GM12878 (cell line): ENCODE results near the gene MAP4K4. TPM values are rescaled to one million over a fixed set of nuclear protein-coding genes. Genes with fewer than 3 reads are reported as not detected.

Experiments used
- ATAC-seq: fragments of 200-7000 bp; cut with Tn5 transposase; 3 replicates; pipeline ENCODE4 v1.9.1; 2020; ENCODE audit warnings: mild to moderate bottlenecking, moderate library complexity
- BruUV-seq: library from RNA; stranded (reverse); fragments of 400-500 nt; replicated peaks from 2 replicates; lab custom pipeline; 2021; lab: Mats Ljungman, UMichigan
- CTCF ChIA-PET: fragments of 300-600 bp; sonication (Branson Sonifier 250); formaldehyde crosslinking; extraction: SDS; loops from one replicate; lab custom pipeline; 2021; ENCODE audit warnings: inconsistent platforms; lab: Yijun Ruan, JAX
- POLR2A ChIA-PET: fragments of 350-600 bp; formaldehyde crosslinking; extraction: SDS; loops from one replicate; lab custom pipeline; 2021; ENCODE audit warnings: inconsistent platforms; lab: Charles Lee
- RAD21 ChIA-PET: fragments of 300-600 bp; sonication (Branson Sonifier 250); formaldehyde crosslinking; loops from one replicate; lab custom pipeline; 2023; ENCODE audit warnings: antibody characterized with exemption; ENCODE audit not compliant: unreplicated experiment; lab: Charles Lee
- SMC1A ChIA-PET: fragments of 300-600 bp; sonication (Branson Sonifier 250); formaldehyde crosslinking; loops from one replicate; lab custom pipeline; 2023; ENCODE audit not compliant: unreplicated experiment, uncharacterized antibody; lab: Charles Lee
- DNase-seq: peaks from one replicate; pipeline ENCODE4 v3.0.0-alpha.2; 2011; ENCODE audit warnings: low read depth, low spot score
- FAIRE-seq: peaks from 3 replicates; lab custom pipeline; 2011; peaks lifted over from hg19 to GRCh38; lab: Jason Lieb, UNC
- H2AFZ ChIP-seq: 2 replicates; pipeline ENCODE4 v1.6.0; 2011; ENCODE audit warnings: low read depth, low read length, control low read depth; ENCODE audit not compliant: control insufficient read depth
- H3K27ac ChIP-seq: 2 replicates; pipeline ENCODE4 v1.5.1; 2011; ENCODE audit warnings: control low read depth; ENCODE audit not compliant: control insufficient read depth, insufficient read depth
- H3K27me3 ChIP-seq, 2 experiments: replicated peaks in 1 of 2; 2 replicates each; pipeline versions ENCODE4 v1.6.0 to v1.6.1; 2011; ENCODE audit warnings: low read length in 1 of 2; ENCODE audit not compliant: control insufficient read depth in 2 of 2, insufficient read depth in 2 of 2
- H3K36me3 ChIP-seq, 2 experiments: 2 replicates each; pipeline ENCODE4 v1.5.1; 2011; ENCODE audit warnings: low read length in 1 of 2; ENCODE audit not compliant: control insufficient read depth in 2 of 2, insufficient read depth in 2 of 2
- H3K4me1 ChIP-seq: 2 replicates; pipeline ENCODE4 v1.6.1; 2011; ENCODE audit warnings: mild to moderate bottlenecking, low read length, moderate library complexity, mixed read lengths; ENCODE audit not compliant: control insufficient read depth, insufficient read depth
- H3K4me2 ChIP-seq: 2 replicates; pipeline ENCODE4 v1.6.0; 2011; ENCODE audit warnings: control low read depth; ENCODE audit not compliant: control insufficient read depth, insufficient read depth
- H3K4me3 ChIP-seq: fragments of 200-600 bp; sonication (generic); 2 replicates; pipeline ENCODE4 v1.5.1; 2016
- H3K79me2 ChIP-seq: 2 replicates; pipeline ENCODE4 v1.6.0; 2011; ENCODE audit warnings: low read length; ENCODE audit not compliant: control insufficient read depth, insufficient read depth
- H3K9ac ChIP-seq: 2 replicates; pipeline ENCODE4 v1.8.0; 2011; ENCODE audit warnings: low read length, control low read depth, mixed read lengths; ENCODE audit not compliant: control insufficient read depth, insufficient read depth
- H3K9me3 ChIP-seq: replicated peaks from 3 replicates; pipeline ENCODE4 v1.5.1; 2011; ENCODE audit warnings: mild to moderate bottlenecking, low read length; ENCODE audit not compliant: control insufficient read depth, insufficient read depth
- H4K20me1 ChIP-seq: 2 replicates; pipeline ENCODE4 v1.6.0; 2011; ENCODE audit not compliant: control insufficient read depth, insufficient read depth
- E4F1 ChIP-seq: fragments of 450-650 bp; IDR thresholded peaks from 2 replicates; pipeline ENCODE4 v1.6.1; 2018; ENCODE audit warnings: borderline replicate concordance, mild to moderate bottlenecking; ENCODE audit not compliant: partially characterized antibody
- EP300 ChIP-seq, 2 experiments: fragments of 150-350 bp in 1 of 2; IDR thresholded peaks; 2 replicates each; pipeline ENCODE4 v1.6.1; 2011 to 2012; ENCODE audit warnings: low read depth in 2 of 2, low read length in 2 of 2, borderline replicate concordance in 1 of 2, improper control_type of control experiment in 1 of 2, inconsistent platforms in 1 of 2; ENCODE audit not compliant: control insufficient read depth in 1 of 2
- FOS ChIP-seq: IDR thresholded peaks from 3 replicates; pipeline ENCODE4 v1.6.1; 2011; ENCODE audit warnings: borderline replicate concordance; ENCODE audit not compliant: insufficient read length; ENCODE audit errors: extremely low read depth
- JUNB ChIP-seq: IDR thresholded peaks from 2 replicates; pipeline ENCODE4 v1.6.1; 2016; ENCODE audit warnings: antibody characterized with exemption, mild to moderate bottlenecking
- LARP7 ChIP-seq: fragments of 450-650 bp; IDR thresholded peaks from 2 replicates; pipeline ENCODE4 v1.6.1; 2017; ENCODE audit warnings: mild to moderate bottlenecking
- MAX ChIP-seq: IDR thresholded peaks from 2 replicates; pipeline ENCODE4 v1.6.1; 2012; ENCODE audit warnings: low read depth, low read length, improper control_type of control experiment
- NKRF ChIP-seq: fragments of 450-650 bp; conservative IDR thresholded peaks from 2 replicates; pipeline ENCODE4 v1.6.1; 2017; ENCODE audit warnings: mild to moderate bottlenecking, moderate library complexity
- NR2C2 ChIP-seq: IDR thresholded peaks from 2 replicates; pipeline ENCODE4 v1.6.1; 2011; ENCODE audit warnings: borderline replicate concordance, low read depth; ENCODE audit not compliant: control insufficient read depth, insufficient read length
- NRF1 ChIP-seq: conservative IDR thresholded peaks from 2 replicates; pipeline ENCODE4 v1.6.1; 2011; ENCODE audit warnings: mild to moderate bottlenecking, low read depth, low read length, improper control_type of control experiment
- POLR2A ChIP-seq: IDR thresholded peaks from 2 replicates; pipeline ENCODE4 v1.6.1; 2011; ENCODE audit warnings: low read depth, mild to moderate bottlenecking, low read length
- POLR2AphosphoS2 ChIP-seq: IDR thresholded peaks from 2 replicates; pipeline ENCODE4 v1.6.1; 2011; ENCODE audit warnings: low read depth, mild to moderate bottlenecking, low read length, improper control_type of control experiment, moderate library complexity
- POLR2AphosphoS5 ChIP-seq: IDR thresholded peaks from 2 replicates; pipeline ENCODE4 v1.6.1; 2011; ENCODE audit warnings: mild to moderate bottlenecking, low read length, inconsistent platforms
- RAD51 ChIP-seq: fragments of 450-650 bp; IDR thresholded peaks from 2 replicates; pipeline ENCODE4 v1.6.1; 2016; ENCODE audit warnings: moderate library complexity, mild to moderate bottlenecking, inconsistent platforms
- USF2 ChIP-seq: IDR thresholded peaks from 2 replicates; pipeline ENCODE4 v1.6.1; 2011; ENCODE audit warnings: low read depth, low read length, improper control_type of control experiment, borderline replicate concordance
- ZBTB4 ChIP-seq: fragments of 450-650 bp; formaldehyde crosslinking; IDR thresholded peaks from 2 replicates; pipeline ENCODE4 v1.4.0; 2022; ENCODE audit warnings: mild to moderate bottlenecking, moderate library complexity
- ZNF207 ChIP-seq: fragments of 450-650 bp; IDR thresholded peaks from 2 replicates; pipeline ENCODE4 v1.6.1; 2014; ENCODE audit warnings: antibody characterized with exemption, mild to moderate bottlenecking, borderline replicate concordance
- ZNF24 ChIP-seq: fragments of 450-650 bp; IDR thresholded peaks from 2 replicates; pipeline ENCODE4 v1.6.1; 2017; ENCODE audit warnings: antibody characterized with exemption, mild to moderate bottlenecking
- WGBS: methylation state at CpG from one replicate; pipeline ENCODE4 v1.1.6; 2016; ENCODE audit warnings: low lambda C conversion rate; ENCODE audit not compliant: insufficient replicate concordance, insufficient coverage; ENCODE audit errors: missing lambda C conversion rate; 5-methylcytosine and 5-hydroxymethylcytosine counted together
- in situ Hi-C: fragments of 300-500 bp; cut with MboI; formaldehyde crosslinking; loops from 9 replicates; pipeline ENCODE4 v1.14.3; 2018; ENCODE audit warnings: mixed read lengths
- intact Hi-C: fragments of 100-400 bp; cut with micrococcal nuclease; formaldehyde crosslinking; loops from one replicate; pipeline ENCODE4 v1.14.2; 2022; ENCODE audit not compliant: unreplicated experiment
- polyA plus RNA-seq, 11 experiments: library from polyadenylated mRNA; depleted of rRNA in 4 of 11; unstranded in 6 of 11; stranded (reverse) in 5 of 11; fragments of >200 nt; fragmentation: Nextera tagmentation in 4 of 11; fragmentation: Illumina TruSeq in 1 of 11; extraction: Ambion mirVana in 4 of 11; extraction: Trizol in 1 of 11; gene quantifications; 1 replicate in 1 of 11; 2 replicates in 10 of 11; pipeline versions ENCODE4 v1.2.1 to v1.2.3, GENCODE V29; 2011 to 2016; ENCODE audit warnings: inconsistent platforms in 2 of 11, missing spikeins in 2 of 11, low read depth in 1 of 11
- total RNA-seq, 4 experiments: library from RNA; depleted of rRNA in 3 of 4; stranded (reverse); fragments of >200 nt in 3 of 4; fragmentation: Illumina TruSeq in 1 of 4; extraction: Trizol in 1 of 4; gene quantifications; 2 replicates each; pipeline versions ENCODE4 v1.2.1 to v1.2.3, GENCODE V29; 2013 to 2021

Gene MAP4K4
- total and polyA plus RNA-seq, 10 of the 15 experiments (the other 5 are each of a cell fraction or from before 2014, with no cell fraction given) = 1.9 to 50.4 (median 9.7) TPM

GRCh38 chr2:101942851-101943250 lies 245.3 kb downstream of the MAP4K4 start:
- 0% methylated on average over 2 of the region's 3 CpGs for WGBS
- DNase-seq (no peak), ATAC-seq (no peak), FAIRE-seq (no peak)
- no peak overlapping the region for H3K9ac ChIP-seq
- no peaks in the 10 kb centered on the region for H3K36me3 ChIP-seq
- RAD21 ChIA-PET = no interaction called here
- SMC1A ChIA-PET = no interaction called here
- no peaks in the 10 kb centered on the region for H3K27me3 ChIP-seq
- H3K79me2 ChIP-seq = no peaks in the 10 kb centered on the region
- intact Hi-C loops (no loop called here), in situ Hi-C loops (no loop called here)
- CTCF ChIA-PET = no interaction called here
- no peak overlapping the region for H3K4me2 ChIP-seq
- POLR2A ChIA-PET = no interaction called here
- BruUV-seq = no TSS peak
- no peak overlapping the region for H2AFZ ChIP-seq
- no peaks in the 10 kb centered on the region for H4K20me1 ChIP-seq
- H3K4me1 ChIP-seq = no peaks in the 10 kb centered on the region
- no peak overlapping the region for H3K27ac ChIP-seq
- H3K9me3 ChIP-seq = no peaks in the 10 kb centered on the region; the same call in 2 of the 3 replicates
- H3K4me3 ChIP-seq = no peak overlapping the region
- TF ChIP-seq JUNB (no peak), ZNF207 (no peak), NRF1 (no peak), LARP7 (no peak), POLR2A (no peak), NR2C2 (no peak), FOS (no peak), RAD51 (no peak), ZBTB4 (CRISPR knock-in tag) (no peak), NKRF (no peak), ZNF24 (no peak), POLR2AphosphoS5 (no peak), MAX (no peak), EP300 (IDR thresholded peaks at IDR 0.05; ENCODE audit: borderline replicate concordance in 1 of 2, control insufficient read depth in 1 of 2, low read depth in 2 of 2, low read length in 2 of 2) (no peak), E4F1 (no peak), POLR2AphosphoS2 (no peak), USF2 (no peak)
